ENCODE results near the gene NF2. TPM values are rescaled to one million over a fixed set of nuclear protein-coding genes. Genes with fewer than 3 reads are reported as not detected.

Gene NF2
- total RNA-seq, 3 donors from 2014 or later (not counting 1 experiment from before 2014, with no cell fraction given): 32.4 to 43.8 (median 39.6) TPM

DNA sequence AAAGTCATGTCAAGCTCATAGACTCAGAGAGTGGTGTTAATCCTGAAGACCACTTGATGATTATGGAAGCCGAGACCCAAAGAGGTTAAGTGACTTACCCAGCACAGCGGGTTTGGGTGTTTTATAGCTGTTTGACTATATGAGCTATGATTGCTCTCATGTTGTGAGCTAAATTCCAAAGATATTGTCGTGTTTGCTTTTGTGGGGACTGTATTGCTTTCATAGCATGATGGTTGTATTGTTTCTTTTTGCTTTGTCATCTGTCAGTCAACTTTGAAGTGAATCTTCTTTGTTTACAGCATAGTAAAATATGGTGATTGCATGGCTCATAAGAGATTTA lies 23.7 kb downstream of the NF2 start:
- Histone ChIP-seq H3K4me3 (ENCODE audit: low read length) (no peak overlapping the region), H3K36me3 (ENCODE audit: control insufficient read depth, insufficient read depth, low read length) (no peaks in the 10 kb centered on the region), H3K27ac (ENCODE audit: low read length) (no peak overlapping the region), H3K4me1 (ENCODE audit: control insufficient read depth, insufficient read depth, low read length) (no peaks in the 10 kb centered on the region), H3K27me3 (ENCODE audit: control insufficient read depth, insufficient read depth, low read length) (no peaks in the 10 kb centered on the region), H3K9me3 (ENCODE audit: control insufficient read depth, insufficient read depth, low read length) (no peaks in the 10 kb centered on the region)
- H3K27me3 Mint-ChIP-seq (ENCODE audit: low read depth in 2 of 2): no peaks in the 10 kb centered on the region
- no peak for DNase-seq
- no peaks in the 10 kb centered on the region for H3K36me3 Mint-ChIP-seq
- H3K4me1 Mint-ChIP-seq: peaks cover 52 to 58% of the 10 kb centered on the region in 2 donors
- TF ChIP-seq, protein P1, sequence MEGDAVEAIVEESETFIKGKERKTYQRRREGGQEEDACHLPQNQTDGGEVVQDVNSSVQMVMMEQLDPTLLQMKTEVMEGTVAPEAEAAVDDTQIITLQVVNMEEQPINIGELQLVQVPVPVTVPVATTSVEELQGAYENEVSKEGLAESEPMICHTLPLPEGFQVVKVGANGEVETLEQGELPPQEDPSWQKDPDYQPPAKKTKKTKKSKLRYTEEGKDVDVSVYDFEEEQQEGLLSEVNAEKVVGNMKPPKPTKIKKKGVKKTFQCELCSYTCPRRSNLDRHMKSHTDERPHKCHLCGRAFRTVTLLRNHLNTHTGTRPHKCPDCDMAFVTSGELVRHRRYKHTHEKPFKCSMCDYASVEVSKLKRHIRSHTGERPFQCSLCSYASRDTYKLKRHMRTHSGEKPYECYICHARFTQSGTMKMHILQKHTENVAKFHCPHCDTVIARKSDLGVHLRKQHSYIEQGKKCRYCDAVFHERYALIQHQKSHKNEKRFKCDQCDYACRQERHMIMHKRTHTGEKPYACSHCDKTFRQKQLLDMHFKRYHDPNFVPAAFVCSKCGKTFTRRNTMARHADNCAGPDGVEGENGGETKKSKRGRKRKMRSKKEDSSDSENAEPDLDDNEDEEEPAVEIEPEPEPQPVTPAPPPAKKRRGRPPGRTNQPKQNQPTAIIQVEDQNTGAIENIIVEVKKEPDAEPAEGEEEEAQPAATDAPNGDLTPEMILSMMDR (IDR thresholded peaks at IDR 0.05): no peak
- H3K27ac Mint-ChIP-seq: no peak overlapping the region
- no peaks in the 10 kb centered on the region for H3K9me3 Mint-ChIP-seq
- ATAC-seq: no peak
- WGBS (ENCODE audit: insufficient coverage): 97% methylated on average over 3 of the region's 3 CpGs
- H3K4me3 Mint-ChIP-seq: no peak overlapping the region
- intact Hi-C loops (cut with micrococcal nuclease): loop anchor here (5.0 kb wide), 1 partner anchor 35 kb away; no protein-coding TSS in a partner anchor

DNA sequence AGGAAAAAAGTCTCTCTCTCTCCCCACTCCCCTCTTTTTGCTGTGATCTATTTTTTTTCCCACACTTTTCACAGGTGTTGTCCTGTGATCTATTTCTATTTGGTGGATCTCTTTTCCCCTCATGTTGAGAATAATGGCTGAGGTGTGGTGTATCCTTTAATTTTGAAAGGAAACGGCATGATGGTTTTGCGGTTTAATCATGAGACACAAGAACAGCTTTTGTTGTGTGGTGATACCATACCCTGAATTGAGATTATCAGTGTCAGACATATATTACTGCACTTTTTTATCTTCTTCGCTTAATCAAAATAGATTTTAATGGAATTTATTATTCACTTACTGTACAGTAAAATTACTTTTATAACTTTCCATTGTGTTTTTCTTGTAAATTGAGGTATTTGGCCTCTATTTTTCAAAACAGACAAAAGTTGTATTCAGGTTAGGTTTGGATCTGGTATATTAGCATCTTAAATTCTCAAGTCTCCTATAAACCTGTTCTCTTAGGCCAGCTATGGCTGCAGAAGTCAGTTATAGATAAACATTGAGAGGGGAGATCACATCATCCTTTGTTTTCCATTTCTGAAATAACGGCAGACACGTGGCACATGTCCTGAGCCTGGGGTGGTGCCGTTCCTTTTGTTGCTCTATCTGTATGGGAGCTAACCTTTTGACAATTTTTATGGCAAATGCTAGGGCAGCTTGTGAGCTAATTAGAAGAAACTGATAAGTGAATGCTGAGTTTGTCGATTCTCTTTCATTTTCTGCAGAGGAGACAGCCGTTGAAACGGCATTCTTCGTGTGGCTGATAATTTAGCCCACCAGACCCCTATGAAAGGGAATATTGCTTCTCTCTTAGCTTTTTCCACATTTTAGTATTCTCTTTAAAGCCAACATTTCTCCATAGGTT lies 25.8 kb downstream of the NF2 start:
- H3K27ac Mint-ChIP-seq: no peak overlapping the region
- H3K27me3 Mint-ChIP-seq (ENCODE audit: low read depth in 2 of 2): no peaks in the 10 kb centered on the region
- 97% methylated on average over 9 of the region's 10 CpGs for WGBS (ENCODE audit: insufficient coverage)
- intact Hi-C loops (cut with micrococcal nuclease): loop anchor here (5.0 kb wide), 1 partner anchor 37 kb away; no protein-coding TSS in a partner anchor
- H3K27me3 ChIP-seq (ENCODE audit: control insufficient read depth, insufficient read depth, low read length): no peaks in the 10 kb centered on the region
- peaks cover 59 to 63% of the 10 kb centered on the region in 2 donors for H3K4me1 Mint-ChIP-seq
- DNase-seq (peak in 1 of 2 donors; percentile 21), ATAC-seq (no peak)
- no peaks in the 10 kb centered on the region for H3K36me3 Mint-ChIP-seq
- no peaks in the 10 kb centered on the region for H3K9me3 Mint-ChIP-seq
- H3K27ac ChIP-seq (ENCODE audit: low read length): no peak overlapping the region
- no peaks in the 10 kb centered on the region for H3K36me3 ChIP-seq (ENCODE audit: control insufficient read depth, insufficient read depth, low read length)
- no peaks in the 10 kb centered on the region for H3K9me3 ChIP-seq (ENCODE audit: control insufficient read depth, insufficient read depth, low read length)
- no peak overlapping the region for H3K4me3 ChIP-seq (ENCODE audit: low read length)
- TF ChIP-seq, protein P1 (IDR thresholded peaks at IDR 0.05): no peak
- no peak overlapping the region for H3K4me3 Mint-ChIP-seq
- H3K4me1 ChIP-seq (ENCODE audit: control insufficient read depth, insufficient read depth, low read length): no peaks in the 10 kb centered on the region

DNA sequence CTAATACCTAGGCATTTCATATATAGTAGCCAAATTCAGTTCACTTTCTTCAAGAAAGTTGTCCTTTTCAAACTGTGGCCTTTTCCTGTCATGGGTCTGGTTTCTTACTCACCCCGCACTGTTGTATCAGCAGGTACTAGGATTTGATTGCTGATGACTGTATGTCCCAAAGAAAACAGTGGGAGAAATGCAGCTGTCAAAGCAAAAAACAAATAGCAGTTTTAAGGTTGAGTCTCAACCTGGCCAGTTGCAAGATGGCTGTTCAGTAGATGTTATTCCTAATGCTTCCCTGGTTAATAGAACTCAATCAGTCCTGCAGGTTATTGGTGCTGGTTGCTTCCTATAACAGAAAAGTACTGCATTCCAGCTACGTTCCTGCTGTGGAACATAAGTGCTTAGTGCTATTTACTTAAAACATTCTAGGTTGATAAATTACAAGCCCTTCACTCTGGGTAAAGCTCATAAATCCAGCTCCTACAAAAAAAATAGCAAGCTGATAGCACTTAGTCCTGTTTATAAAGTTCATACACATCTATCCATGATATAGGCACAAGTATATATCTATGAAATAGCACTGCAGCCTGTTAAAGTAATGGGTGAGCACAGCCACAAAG lies 26.6 kb downstream of the NF2 start:
- H3K4me3 Mint-ChIP-seq: no peak overlapping the region
- no peak for DNase-seq

More for the DNA sequence above, 26.6 kb downstream of the NF2 start:
- Histone ChIP-seq H3K4me1 (ENCODE audit: control insufficient read depth, insufficient read depth, low read length) (no peaks in the 10 kb centered on the region), H3K27ac (ENCODE audit: low read length) (no peak overlapping the region), H3K27me3 (ENCODE audit: control insufficient read depth, insufficient read depth, low read length) (no peaks in the 10 kb centered on the region), H3K36me3 (ENCODE audit: control insufficient read depth, insufficient read depth, low read length) (no peaks in the 10 kb centered on the region), H3K4me3 (ENCODE audit: low read length) (no peak overlapping the region), H3K9me3 (ENCODE audit: control insufficient read depth, insufficient read depth, low read length) (no peaks in the 10 kb centered on the region)
- Mint-ChIP-seq H3K9me3 (no peaks in the 10 kb centered on the region), H3K36me3 (no peaks in the 10 kb centered on the region), H3K4me1 (peaks cover 51 to 56% of the 10 kb centered on the region in 2 donors), H3K27me3 (ENCODE audit: low read depth in 2 of 2) (no peaks in the 10 kb centered on the region), H3K27ac (no peak overlapping the region)
- no peak for ATAC-seq
- WGBS (ENCODE audit: insufficient coverage): 100% methylated on average over 2 of the region's 2 CpGs
- TF ChIP-seq, protein P1 (IDR thresholded peaks at IDR 0.05): no peak
- intact Hi-C loops (cut with micrococcal nuclease): loop anchor here (5.0 to 10.0 kb wide), 2 partner anchors 38 to 65 kb away; no protein-coding TSS in a partner anchor

Measured in natural killer cell (primary cell).